Gastrocnemius medialis (tissue), 4 donors: ENCODE results near the gene XRCC6. TPM values are rescaled to one million over a fixed set of nuclear protein-coding genes. Genes with fewer than 3 reads are reported as not detected.

ENCODE experiments used
- ATAC-seq, 2 donors: fragments of 150-250 bp; one replicate each; pipeline ENCODE4 v1.9.1; 2016
- DNase-seq, 2 donors: peaks; one replicate each; pipeline ENCODE4 v3.0.0-alpha.2; 2019
- H3K27ac ChIP-seq, 4 donors: fragments of 200-600 bp; sonication (generic); 1 replicate in 1 of 4; 2 replicates in 3 of 4; pipeline ENCODE4 v1.5.1; 2016 to 2018; ENCODE audit warnings: mild to moderate bottlenecking in 2 of 4, moderate library complexity in 1 of 4
- H3K27me3 ChIP-seq, 3 donors: fragments of 200-600 bp; sonication (generic) in 2 of 3; 1 replicate in 1 of 3; 2 replicates in 2 of 3; pipeline versions ENCODE4 v1.5.1 to v1.6.0; 2016 to 2019; ENCODE audit warnings: mild to moderate bottlenecking in 1 of 3, moderate library complexity in 1 of 3
- H3K36me3 ChIP-seq, 2 donors: fragments of 200-600 bp; sonication (generic) in 1 of 2; one replicate each; pipeline ENCODE4 v1.5.1; 2017 to 2018
- H3K4me1 ChIP-seq, 2 donors: fragments of 200-600 bp; sonication (generic) in 1 of 2; one replicate each; pipeline ENCODE4 v1.5.1; 2016 to 2017; ENCODE audit warnings: mild to moderate bottlenecking in 2 of 2
- H3K4me3 ChIP-seq, 4 donors: fragments of 200-600 bp; sonication (generic) in 3 of 4; 1 replicate in 1 of 4; 2 replicates in 3 of 4; pipeline ENCODE4 v1.5.1; 2016 to 2019; ENCODE audit warnings: mild to moderate bottlenecking in 2 of 4
- H3K9me3 ChIP-seq, 3 donors: fragments of 200-600 bp; sonication (generic) in 2 of 3; 1 replicate in 1 of 3; 2 replicates in 2 of 3; pipeline ENCODE4 v1.5.1; 2016 to 2019
- CTCF ChIP-seq, 5 experiments: fragments of 450-650 bp in 3 of 5; fragments of 200-600 bp in 2 of 5; sonication (generic) in 2 of 5; IDR thresholded peaks in 4 of 5; conservative IDR thresholded peaks in 1 of 5; 1 replicate in 4 of 5; 2 replicates in 1 of 5; pipeline ENCODE4 v1.5.1; 2016 to 2019; ENCODE audit warnings: antibody characterized with exemption in 5 of 5, mild to moderate bottlenecking in 3 of 5, moderate library complexity in 3 of 5
- POLR2A ChIP-seq, 2 donors: fragments of 450-650 bp; IDR thresholded peaks; one replicate each; pipeline ENCODE4 v1.6.1; 2017; ENCODE audit warnings: antibody characterized with exemption in 2 of 2, mild to moderate bottlenecking in 2 of 2, moderate library complexity in 2 of 2
- in situ Hi-C, 4 donors: fragments of 200-750 bp; cut with MboI; loops; one replicate each; pipeline versions ENCODE4 v1.15.0 to v1.8.0; 2017; ENCODE audit warnings: low sequenced_read_pairs in 4 of 4
- intact Hi-C: fragments of 100-400 bp; cut with DNase I; formaldehyde crosslinking; loops from one replicate; pipeline ENCODE4 v1.15.1; 2023; ENCODE audit warnings: low total_unique reads
- total RNA-seq, 4 donors: library from RNA; depleted of rRNA; stranded (reverse); fragments of >200 nt; gene quantifications; one replicate each; pipeline versions ENCODE4 v1.1.0 to v1.2.3, GENCODE V29; 2016

The XRCC6 gene
- total RNA-seq, 4 donors from 2014 or later = 220 to 285 (median 278) TPM

DNA sequence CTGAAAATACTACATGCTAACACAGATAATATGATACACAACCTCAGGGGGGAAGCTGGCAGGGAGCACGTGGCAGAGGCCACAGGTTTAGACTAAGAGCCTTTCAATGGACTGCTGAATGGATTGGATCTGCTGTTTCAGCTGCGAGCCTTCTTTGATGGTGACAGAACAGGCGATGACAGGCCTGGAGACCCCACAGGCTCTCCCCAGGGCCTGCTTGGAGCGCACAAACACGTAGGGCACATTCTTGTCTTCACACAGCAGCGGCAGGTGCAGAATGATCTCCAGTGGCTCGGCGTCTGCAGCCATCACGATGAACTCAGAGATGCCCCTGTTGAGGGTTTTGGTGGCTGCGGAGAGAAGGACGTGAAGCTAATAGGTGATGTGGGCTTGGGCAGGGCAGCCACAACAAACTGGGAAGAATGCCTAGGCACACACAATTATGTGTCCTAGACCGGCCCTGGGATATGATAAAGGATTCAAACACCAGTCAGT, 53.8 kb downstream of the XRCC6 start:
- no peak overlapping the region for H3K27ac ChIP-seq

GRCh38 chr22:41676134-41676533, 55.0 kb downstream of the XRCC6 start:
- H3K36me3 ChIP-seq = peaks cover 0 to 57% of the 10 kb centered on the region in 2 donors
- peaks cover 0 to 2% of the 10 kb centered on the region in 2 donors for H3K4me1 ChIP-seq
- TF ChIP-seq POLR2A (IDR thresholded peaks at IDR 0.05) = no peak
- TF ChIP-seq CTCF (IDR thresholded peaks at IDR 0.05 in 4 of 5, conservative IDR thresholded peaks at IDR 0.05 in 1 of 5) = no peak
- in situ Hi-C loops = no loop called here
- H3K27ac ChIP-seq = peak overlapping the region in 1 of 4 donors; percentile 18
- no peaks in the 10 kb centered on the region for H3K9me3 ChIP-seq
- H3K27me3 ChIP-seq = no peaks in the 10 kb centered on the region
- no peak overlapping the region for H3K4me3 ChIP-seq
- ATAC-seq = no peak
- DNase-seq = no peak
- intact Hi-C loops = no loop called here

More for the DNA sequence above, 53.8 kb downstream of the XRCC6 start:
- in situ Hi-C loops = no loop called here
- no peak for DNase-seq
- H3K4me3 ChIP-seq = no peak overlapping the region
- TF ChIP-seq CTCF (IDR thresholded peaks at IDR 0.05 in 4 of 5, conservative IDR thresholded peaks at IDR 0.05 in 1 of 5) (no peak), POLR2A (IDR thresholded peaks at IDR 0.05) (no peak)
- H3K27me3 ChIP-seq = no peaks in the 10 kb centered on the region
- intact Hi-C loops = no loop called here
- no peak for ATAC-seq
- H3K4me1 ChIP-seq = no peaks in the 10 kb centered on the region
- H3K9me3 ChIP-seq = no peaks in the 10 kb centered on the region
- H3K36me3 ChIP-seq = peaks cover 0 to 51% of the 10 kb centered on the region in 2 donors

- TF ChIP-seq POLR2A (IDR thresholded peaks at IDR 0.05) (no peak), CTCF (IDR thresholded peaks at IDR 0.05 in 4 of 5, conservative IDR thresholded peaks at IDR 0.05 in 1 of 5) (no peak)
- ATAC-seq = peak; percentile 20 to 30
- peak overlapping the region; percentile 65 to 82 (median 73) for H3K4me3 ChIP-seq
- DNase-seq = no peak
- intact Hi-C loops = no loop called here
- no peaks in the 10 kb centered on the region for H3K27me3 ChIP-seq
- H3K4me1 ChIP-seq = peaks cover 4 to 6% of the 10 kb centered on the region in 2 donors
- H3K36me3 ChIP-seq = peaks cover 0 to 36% of the 10 kb centered on the region in 2 donors
- H3K9me3 ChIP-seq = no peaks in the 10 kb centered on the region
- peak overlapping the region; percentile 84 to 93 (median 91) for H3K27ac ChIP-seq
- in situ Hi-C loops = no loop called here
Observed at GRCh38 chr22:41681616-41682015, 60.5 kb downstream of the XRCC6 start.

GRCh38 chr22:41682033-41682807, 61.1 kb downstream of the XRCC6 start:
- peaks cover 0 to 33% of the 10 kb centered on the region in 2 donors for H3K36me3 ChIP-seq
- no peaks in the 10 kb centered on the region for H3K9me3 ChIP-seq
- intact Hi-C loops (no loop called here), in situ Hi-C loops (no loop called here)
- H3K27me3 ChIP-seq = no peaks in the 10 kb centered on the region
- TF ChIP-seq CTCF (IDR thresholded peaks at IDR 0.05 in 4 of 5, conservative IDR thresholded peaks at IDR 0.05 in 1 of 5) (no peak), POLR2A (IDR thresholded peaks at IDR 0.05) (peak; percentile 85 to 87)
- peak overlapping the region; percentile 65 to 82 (median 73) for H3K4me3 ChIP-seq
- ATAC-seq (peak; percentile 91), DNase-seq (peak; percentile 76 to 85)
- peak overlapping the region; percentile 84 to 93 (median 91) for H3K27ac ChIP-seq
- peaks cover 8 to 9% of the 10 kb centered on the region in 2 donors for H3K4me1 ChIP-seq
